Measurements from ENCODE around the gene IQCK.

IQCK gene

GRCh38 chr16:19804538-19805323, 86.7 kb downstream of the IQCK start:
- DNase-seq (ENCODE audit: low spot score), result no peak

GRCh38 chr16:19805459-19806162, 87.5 kb downstream of the IQCK start:
- DNase-seq (ENCODE audit: low spot score), result no peak

GRCh38 chr16:19808061-19808641, 90.1 kb downstream of the IQCK start:
- DNase-seq (ENCODE audit: low spot score), result no peak

- no peak for DNase-seq (ENCODE audit: low spot score)
These were observed 91.1 kb downstream of the IQCK start for GRCh38 chr16:19809121-19809635.

GRCh38 chr16:19809693-19810092, 91.6 kb downstream of the IQCK start:
- DNase-seq (ENCODE audit: low spot score), result no peak

- no peak for DNase-seq (ENCODE audit: low spot score)
These were observed 93.0 kb downstream of the IQCK start for GRCh38 chr16:19810817-19811731.

GRCh38 chr16:19812986-19813385, 94.9 kb downstream of the IQCK start:
- no peak for DNase-seq (ENCODE audit: low spot score)

GRCh38 chr16:19815418-19815817, 97.3 kb downstream of the IQCK start:
- no peak for DNase-seq (ENCODE audit: low spot score)

GRCh38 chr16:19817122-19817521, 99.1 kb downstream of the IQCK start:
- DNase-seq (ENCODE audit: low spot score), result peak; percentile 34

GRCh38 chr16:19817875-19818274, 99.8 kb downstream of the IQCK start:
- no peak for DNase-seq (ENCODE audit: low spot score)

- DNase-seq (ENCODE audit: low spot score), result no peak
These were observed 104.5 kb downstream of the IQCK start for GRCh38 chr16:19822533-19822932.

GRCh38 chr16:19823322-19823721, 105.3 kb downstream of the IQCK start:
- no peak for DNase-seq (ENCODE audit: low spot score)

GRCh38 chr16:19824216-19824615, 106.1 kb downstream of the IQCK start:
- no peak for DNase-seq (ENCODE audit: low spot score)

GRCh38 chr16:19829844-19830692, 112.0 kb downstream of the IQCK start:
- DNase-seq (ENCODE audit: low spot score), result no peak

- DNase-seq (ENCODE audit: low spot score), result no peak
These were observed 113.0 kb downstream of the IQCK start for GRCh38 chr16:19830902-19831560.

GRCh38 chr16:19831678-19832077, 113.6 kb downstream of the IQCK start:
- DNase-seq (ENCODE audit: low spot score), result no peak

- no peak for DNase-seq (ENCODE audit: low spot score)
These were observed 115.1 kb downstream of the IQCK start for GRCh38 chr16:19833176-19833575.

- no peak for DNase-seq (ENCODE audit: low spot score)
These were observed 115.5 kb downstream of the IQCK start for GRCh38 chr16:19833581-19833980.

GRCh38 chr16:19835196-19835595, 117.1 kb downstream of the IQCK start:
- no peak for DNase-seq (ENCODE audit: low spot score)

GRCh38 chr16:19835968-19836421, 117.9 kb downstream of the IQCK start:
- no peak for DNase-seq (ENCODE audit: low spot score)

Data from D341Med (cell line).